HEK293T (cell line): Measurements from ENCODE around the gene GRIK2.

Experiments
- ARNT ChIP-seq: fragments of 450-650 bp; IDR thresholded peaks from 2 replicates; pipeline ENCODE4 v1.6.1; 2017; ENCODE audit warnings: mild to moderate bottlenecking
- BHLHE40 ChIP-seq: fragments of 450-650 bp; IDR thresholded peaks from 2 replicates; pipeline ENCODE4 v1.6.1; 2016; ENCODE audit warnings: mild to moderate bottlenecking, moderate library complexity, borderline replicate concordance
- CTBP1 ChIP-seq: fragments of 450-650 bp; IDR thresholded peaks from 2 replicates; pipeline ENCODE4 v1.6.1; 2016; ENCODE audit warnings: borderline replicate concordance
- ELF4 ChIP-seq: fragments of 450-650 bp; IDR thresholded peaks from 2 replicates; pipeline ENCODE4 v1.6.1; 2017; ENCODE audit warnings: antibody characterized with exemption
- FOXA1 ChIP-seq: fragments of 450-650 bp; IDR thresholded peaks from 2 replicates; pipeline ENCODE4 v1.6.1; 2016; ENCODE audit warnings: mild to moderate bottlenecking
- FOXK2 ChIP-seq: fragments of 450-650 bp; IDR thresholded peaks from 2 replicates; pipeline ENCODE4 v1.6.1; 2016; ENCODE audit warnings: mild to moderate bottlenecking
- FOXM1 ChIP-seq: fragments of 450-650 bp; IDR thresholded peaks from 2 replicates; pipeline ENCODE4 v1.6.1; 2017; ENCODE audit warnings: mild to moderate bottlenecking, borderline replicate concordance
- HDGF ChIP-seq: fragments of 450-650 bp; IDR thresholded peaks from 2 replicates; pipeline ENCODE4 v1.6.1; 2017; ENCODE audit warnings: antibody characterized with exemption, borderline replicate concordance
- NFRKB ChIP-seq: fragments of 450-650 bp; IDR thresholded peaks from 2 replicates; pipeline ENCODE4 v1.6.1; 2016; ENCODE audit warnings: mild to moderate bottlenecking, moderate library complexity
- PKNOX1 ChIP-seq: fragments of 450-650 bp; IDR thresholded peaks from 2 replicates; pipeline ENCODE4 v1.6.1; 2016
- SP1 ChIP-seq: fragments of 450-650 bp; IDR thresholded peaks from 2 replicates; pipeline ENCODE4 v1.6.1; 2017
- SUZ12 ChIP-seq: fragments of 450-650 bp; IDR thresholded peaks from 2 replicates; pipeline ENCODE4 v1.6.1; 2016; ENCODE audit warnings: mild to moderate bottlenecking
- TARDBP ChIP-seq: fragments of 450-650 bp; IDR thresholded peaks from 2 replicates; pipeline ENCODE4 v1.6.1; 2016
- ZNF384 ChIP-seq: fragments of 450-650 bp; IDR thresholded peaks from 2 replicates; pipeline ENCODE4 v1.6.1; 2016

DNA sequence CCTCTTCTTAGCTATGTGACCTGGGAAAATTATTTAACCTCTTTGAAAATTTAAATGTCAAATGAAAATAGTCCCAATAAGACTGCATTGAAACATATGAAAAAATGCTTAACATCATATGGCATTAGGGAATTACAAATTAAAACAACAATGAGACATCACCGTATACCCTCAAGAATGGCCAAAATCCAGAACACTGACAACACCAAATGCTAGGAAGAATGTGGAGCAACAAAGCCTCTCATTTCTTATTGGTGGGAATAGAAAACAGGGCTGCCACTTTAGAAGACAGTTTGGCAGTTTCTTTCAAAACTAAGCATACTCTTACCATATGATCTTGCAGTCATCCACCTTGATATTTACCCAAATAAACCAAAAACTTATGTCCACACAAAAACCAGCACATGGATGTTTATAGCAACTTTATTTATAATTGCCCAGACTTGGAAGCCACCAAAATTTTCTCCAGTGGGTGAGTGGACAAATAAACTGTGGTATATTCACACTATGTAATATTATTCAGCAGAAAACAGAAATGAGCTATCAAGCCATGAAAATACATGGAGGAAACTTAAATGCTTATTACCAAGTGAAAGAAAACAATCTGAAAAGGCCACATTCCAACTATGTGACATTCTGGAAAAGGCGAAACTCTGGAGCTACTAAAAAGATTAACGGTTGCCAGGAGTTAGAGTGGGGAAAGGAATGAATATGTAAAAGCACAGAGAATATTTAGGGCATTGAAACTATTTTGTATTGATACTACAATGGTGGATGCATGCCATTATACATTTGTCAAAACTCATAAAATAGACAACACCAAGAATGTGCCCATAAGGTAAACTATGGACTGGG lies 459.9 kb downstream of the GRIK2 start:
- no peak for TF ChIP-seq FOXA1
- no peak for TF ChIP-seq ARNT
- no peak for TF ChIP-seq ZNF384
- TF ChIP-seq HDGF = no peak
- TF ChIP-seq BHLHE40 = no peak
- no peak for TF ChIP-seq CTBP1
- no peak for TF ChIP-seq PKNOX1
- TF ChIP-seq FOXM1 = no peak
- TF ChIP-seq SUZ12 = no peak
- TF ChIP-seq TARDBP = no peak
- TF ChIP-seq SP1 = no peak
- TF ChIP-seq NFRKB = no peak
- no peak for TF ChIP-seq FOXK2
- no peak for TF ChIP-seq ELF4
